HG03139 (cell line): Measurements from ENCODE around the gene GNB1L.
A peak's percentile ranks its signal among the peaks of the same experiment; 100 is the strongest.

Experiments
- ATAC-seq: cut with Tn5 transposase; IDR thresholded peaks from one replicate; pipeline ENCODE4 v1.9.1; 2021; ENCODE audit not compliant: unreplicated experiment

The GNB1L gene, protein sequence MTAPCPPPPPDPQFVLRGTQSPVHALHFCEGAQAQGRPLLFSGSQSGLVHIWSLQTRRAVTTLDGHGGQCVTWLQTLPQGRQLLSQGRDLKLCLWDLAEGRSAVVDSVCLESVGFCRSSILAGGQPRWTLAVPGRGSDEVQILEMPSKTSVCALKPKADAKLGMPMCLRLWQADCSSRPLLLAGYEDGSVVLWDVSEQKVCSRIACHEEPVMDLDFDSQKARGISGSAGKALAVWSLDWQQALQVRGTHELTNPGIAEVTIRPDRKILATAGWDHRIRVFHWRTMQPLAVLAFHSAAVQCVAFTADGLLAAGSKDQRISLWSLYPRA

DNA sequence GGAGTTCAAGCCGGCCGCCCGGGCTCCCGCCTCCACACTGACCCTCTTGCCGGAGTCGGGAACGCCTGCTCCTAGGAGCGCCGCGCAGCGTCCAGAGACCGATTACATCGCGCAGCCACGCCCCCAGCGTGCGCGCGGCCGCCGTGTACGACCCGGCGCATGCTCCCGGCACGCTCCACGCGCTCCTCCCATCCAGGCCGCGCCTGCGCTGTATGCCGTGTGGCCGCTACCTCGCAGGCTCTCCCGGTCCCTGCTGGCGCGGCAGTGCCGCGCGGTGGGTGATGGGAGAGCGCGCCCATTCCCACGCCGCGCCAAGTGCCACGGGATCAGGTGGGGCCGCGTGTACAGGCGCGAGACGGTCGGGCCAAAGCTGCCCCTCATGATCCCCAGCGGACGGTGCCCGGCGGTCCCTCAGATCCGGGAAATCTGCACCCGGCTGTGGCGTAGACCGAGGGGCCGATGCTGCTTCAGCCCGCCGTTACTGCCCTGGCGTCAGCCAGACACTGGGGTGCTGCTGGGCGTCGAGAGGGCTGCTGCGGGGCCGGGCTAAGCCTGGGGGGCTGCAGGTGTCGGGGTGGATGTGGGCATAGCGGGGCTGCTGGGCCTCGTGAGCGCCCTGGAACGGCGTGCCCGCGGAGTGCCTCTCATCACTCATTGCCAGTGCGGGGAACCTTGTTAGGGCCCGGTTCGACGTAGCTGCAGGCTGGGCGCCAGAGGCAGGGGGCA is at the start of gene GNB1L, which contains the start of gene RTL10:
Gene GNB1L, minus strand, starts transcription at position 97 of the 726 bp plus-strand sequence. CDS start 33,519 bp downstream, outside the sequence.
Gene RTL10, minus strand, starts transcription at position 97 of the 726 bp plus-strand sequence. CDS start 2,613 bp downstream, outside the sequence.
- peak; percentile 75 for ATAC-seq

DNA sequence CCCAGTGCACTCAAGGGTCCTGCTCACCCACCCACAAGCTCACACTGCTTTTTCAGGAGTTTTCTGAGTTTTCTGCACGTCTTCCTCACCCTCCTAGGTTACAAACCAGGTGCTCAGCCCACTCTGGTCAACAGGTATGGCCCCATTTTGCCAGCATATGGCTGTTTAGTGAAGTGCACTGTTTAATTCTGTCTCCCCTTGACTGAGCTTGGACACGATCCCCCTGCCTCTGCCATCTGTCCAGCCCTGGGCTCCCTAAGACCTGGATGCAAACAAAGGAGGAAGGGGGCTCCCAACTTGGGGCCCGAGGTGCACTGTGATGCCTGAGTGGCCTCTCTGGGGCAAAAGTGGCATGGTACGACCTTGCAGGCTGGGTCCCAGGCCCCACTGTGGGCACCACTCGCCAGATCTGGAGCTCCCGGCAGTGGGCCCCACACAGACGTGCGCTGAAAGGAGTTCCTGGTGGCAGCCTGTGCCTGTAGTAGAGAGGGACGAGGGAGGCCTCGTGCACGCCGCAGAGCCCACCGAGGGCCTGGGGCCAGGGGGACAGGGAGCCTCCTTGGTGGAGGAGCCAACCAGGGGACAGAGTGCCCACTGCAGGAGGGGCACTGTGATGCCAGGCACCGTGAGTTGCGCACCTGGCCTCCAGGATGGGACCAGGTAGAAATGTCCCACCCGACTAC is 49.6 kb upstream of the GNB1L start:
- no peak for ATAC-seq

DNA sequence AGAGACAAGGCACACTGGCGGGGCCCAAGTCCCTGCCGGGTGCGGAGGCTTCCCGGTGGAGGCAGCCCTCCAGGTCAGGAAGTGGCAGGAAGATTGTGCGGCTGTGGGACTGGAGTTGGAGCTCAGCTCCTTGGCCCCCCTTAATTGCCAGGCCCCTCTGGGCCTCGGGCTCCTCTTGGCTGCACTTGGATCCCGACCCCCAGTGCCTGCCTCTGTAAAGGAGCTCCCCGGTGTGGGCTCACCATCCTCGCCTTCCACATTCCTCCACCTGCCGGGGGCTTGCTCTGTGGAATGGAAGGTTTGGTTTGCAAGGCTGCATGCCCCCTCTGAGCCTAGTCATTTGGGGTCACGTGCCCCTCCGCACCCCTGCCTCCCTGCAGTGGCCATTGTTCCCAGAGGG is 48.8 kb upstream of the GNB1L start:
- no peak for ATAC-seq

DNA sequence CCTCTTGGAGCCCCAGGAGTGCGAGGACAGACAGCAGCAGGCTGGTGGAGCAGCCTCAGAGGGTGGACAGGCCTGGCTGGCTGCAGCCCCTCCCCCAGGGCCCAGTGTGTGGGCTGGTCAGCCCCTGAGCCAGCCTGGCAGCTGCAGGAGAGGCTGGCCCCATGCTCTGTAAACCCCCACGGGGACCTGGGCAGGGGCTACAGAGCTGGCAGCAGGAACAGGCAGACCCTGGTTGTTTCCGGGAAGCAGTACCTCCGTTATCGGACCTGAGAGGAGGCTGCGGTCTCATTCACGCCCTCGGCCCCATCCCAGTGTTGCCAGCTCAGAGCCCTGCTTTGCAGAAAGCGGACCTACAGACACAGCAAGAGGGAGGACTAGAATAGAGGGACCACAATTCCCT is 48.4 kb upstream of the GNB1L start:
- ATAC-seq = no peak

DNA sequence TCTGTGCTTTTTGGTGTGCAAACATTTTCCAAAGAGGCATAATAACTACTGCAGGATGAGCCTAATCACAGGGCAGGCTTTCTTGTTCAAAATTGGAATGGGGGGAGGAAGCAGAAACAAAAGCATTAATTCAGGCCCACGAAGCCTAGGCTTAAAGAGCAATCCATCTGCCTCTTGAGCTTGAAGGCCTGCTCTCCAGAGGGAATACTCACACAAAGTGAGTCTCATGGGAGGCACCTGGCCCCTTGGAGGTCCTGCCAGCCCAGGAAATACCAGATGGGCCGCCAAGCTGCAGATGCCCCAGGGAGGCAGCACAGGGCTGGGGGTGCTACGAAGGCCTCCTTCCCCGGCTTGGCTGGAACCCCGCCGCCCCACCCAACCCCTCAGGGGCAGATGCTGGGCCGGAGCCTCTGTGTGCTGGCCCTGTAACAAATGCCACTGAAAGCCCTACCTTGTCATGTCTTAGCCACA is 47.6 kb upstream of the GNB1L start:
- no peak for ATAC-seq

DNA sequence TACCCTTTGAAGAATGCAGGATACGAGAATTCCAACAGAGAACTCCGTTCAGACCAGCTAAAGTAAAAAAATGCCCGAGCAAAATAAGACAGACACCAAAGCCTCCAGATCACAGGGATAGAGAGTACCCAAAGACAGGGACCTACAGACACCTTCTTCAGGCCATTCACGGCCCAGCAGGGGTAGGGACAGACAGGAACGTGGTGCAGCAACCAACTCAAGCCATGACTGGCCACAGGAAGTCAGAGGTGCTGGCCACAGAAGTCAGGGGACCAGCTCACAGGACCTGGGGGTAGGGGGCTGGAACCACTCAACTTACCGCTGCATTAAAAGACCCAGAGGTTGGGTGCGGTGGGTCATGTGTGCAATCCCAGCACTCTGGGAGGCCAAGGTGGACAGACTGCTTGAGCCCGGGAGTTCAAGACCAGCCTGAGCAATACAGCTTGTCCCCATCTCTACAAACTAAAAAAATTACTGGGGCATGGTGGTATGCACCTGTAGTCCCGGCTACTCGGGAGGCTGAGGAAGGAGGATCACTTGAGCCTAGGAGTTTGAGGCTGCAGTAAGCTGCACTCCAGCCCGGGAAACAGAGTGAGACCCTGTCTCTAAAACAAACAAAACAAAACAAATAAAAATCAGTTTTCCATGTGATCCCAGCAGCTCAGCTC is 47.0 kb upstream of the GNB1L start:
- ATAC-seq = no peak

DNA sequence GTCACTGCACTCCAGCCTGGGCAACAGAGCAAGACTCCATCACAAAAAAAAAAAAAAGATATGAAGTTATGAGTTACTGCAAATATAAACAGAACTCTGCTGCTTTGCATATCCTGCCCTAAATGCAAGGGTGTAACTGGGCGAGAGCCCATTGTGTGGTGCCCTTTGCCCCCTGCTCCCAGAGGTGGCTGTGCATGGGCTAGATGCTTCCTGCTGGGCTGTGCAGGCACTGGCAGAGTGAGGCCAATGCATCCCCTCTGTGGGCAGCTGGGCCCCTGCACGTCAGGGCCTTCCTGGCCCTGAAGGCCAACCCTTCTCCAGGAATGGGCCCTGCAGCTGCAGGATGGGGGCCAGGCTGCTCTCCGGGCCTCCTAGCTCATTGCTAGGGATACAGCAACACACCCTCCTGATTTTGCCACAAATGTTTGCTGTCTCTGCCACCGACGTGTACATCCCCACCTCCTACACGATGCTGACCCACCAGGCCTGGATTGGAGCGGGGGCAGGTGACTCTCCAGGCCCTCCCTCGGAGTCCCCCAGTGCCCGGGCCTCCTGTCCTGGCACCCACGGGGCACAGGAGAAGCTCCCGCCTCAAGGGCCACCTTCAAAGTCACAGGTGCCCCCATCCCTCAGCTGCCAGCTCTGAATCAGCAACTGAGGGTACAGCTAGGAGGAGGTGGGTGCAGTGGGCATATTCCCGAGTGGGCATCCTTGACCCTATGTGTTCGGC is 46.2 kb upstream of the GNB1L start:
- no peak for ATAC-seq

DNA sequence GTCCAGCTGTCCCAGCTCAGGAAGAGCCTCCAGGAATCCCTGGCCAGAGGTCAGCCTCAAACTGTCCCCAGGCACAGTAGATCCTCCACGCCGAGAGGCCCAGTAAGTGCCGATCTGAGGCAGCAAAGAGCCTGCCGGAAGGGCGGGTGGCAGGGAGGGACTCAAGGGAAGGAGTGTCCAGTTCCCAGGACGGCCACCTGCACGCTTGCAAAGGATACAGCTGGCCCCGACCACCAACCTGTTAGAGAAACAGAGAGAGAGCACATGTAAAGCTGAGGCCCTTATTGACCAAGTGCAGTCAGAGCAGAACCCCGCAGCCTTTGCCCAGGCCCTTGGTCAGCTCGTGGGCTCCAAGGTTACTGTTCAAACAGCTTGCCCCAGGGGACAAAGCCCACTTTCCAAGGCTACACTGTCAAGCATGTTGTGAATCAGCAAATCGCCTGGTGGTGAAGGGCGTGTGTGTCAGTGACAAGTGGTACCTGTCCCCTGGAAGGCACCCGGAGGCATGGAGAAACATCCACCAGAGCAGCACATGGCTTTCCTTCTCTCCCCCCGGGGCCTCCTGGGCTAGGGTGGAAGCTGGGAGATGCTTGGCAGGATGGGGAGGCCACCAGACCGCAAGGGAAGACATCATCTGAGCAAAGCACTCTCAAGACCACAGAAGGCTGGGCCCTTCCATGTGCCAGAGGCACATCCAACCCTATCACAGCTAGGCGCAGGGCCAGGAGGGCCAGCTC is 44.3 kb upstream of the GNB1L start:
- ATAC-seq = no peak

DNA sequence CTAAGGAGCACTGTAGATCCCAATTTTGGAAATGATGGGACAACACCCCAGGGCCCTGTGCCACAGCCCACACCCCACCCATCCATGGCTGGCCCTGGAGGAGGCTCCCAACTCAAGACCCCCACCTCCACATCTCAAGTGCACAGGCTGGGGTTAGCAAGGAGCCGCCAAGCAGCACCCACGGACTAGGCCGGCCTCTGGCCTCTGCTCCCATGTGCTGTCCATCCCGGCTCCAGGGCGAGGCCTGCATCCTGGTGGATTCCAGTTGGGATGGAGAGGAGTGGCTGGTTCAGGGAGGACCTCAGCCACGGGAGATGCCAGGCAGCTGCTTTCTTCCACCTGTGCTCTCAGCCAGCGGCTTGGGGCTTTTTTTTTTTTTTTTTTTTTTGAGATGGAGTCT is 43.5 kb upstream of the GNB1L start:
- ATAC-seq = no peak

DNA sequence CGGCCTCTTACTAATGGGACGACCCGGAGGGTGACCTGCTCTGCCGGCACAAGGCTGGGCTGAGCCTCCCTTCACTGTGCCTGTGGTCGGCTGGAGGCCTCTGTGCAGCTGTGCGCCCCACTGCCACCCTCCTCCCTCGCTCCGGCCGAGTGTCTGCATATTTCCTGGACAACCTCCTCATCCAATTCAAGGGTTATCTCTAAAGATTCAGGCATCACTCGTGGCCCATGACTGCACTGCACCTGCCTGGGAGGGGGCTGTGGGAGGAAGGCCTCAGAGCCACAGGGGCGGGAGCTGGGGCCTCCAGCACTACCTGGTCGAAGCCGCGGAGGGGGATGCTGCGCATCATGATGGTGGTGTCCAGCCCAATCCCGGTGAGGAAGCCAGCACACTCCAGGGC is 43.1 kb upstream of the GNB1L start:
- ATAC-seq = no peak

DNA sequence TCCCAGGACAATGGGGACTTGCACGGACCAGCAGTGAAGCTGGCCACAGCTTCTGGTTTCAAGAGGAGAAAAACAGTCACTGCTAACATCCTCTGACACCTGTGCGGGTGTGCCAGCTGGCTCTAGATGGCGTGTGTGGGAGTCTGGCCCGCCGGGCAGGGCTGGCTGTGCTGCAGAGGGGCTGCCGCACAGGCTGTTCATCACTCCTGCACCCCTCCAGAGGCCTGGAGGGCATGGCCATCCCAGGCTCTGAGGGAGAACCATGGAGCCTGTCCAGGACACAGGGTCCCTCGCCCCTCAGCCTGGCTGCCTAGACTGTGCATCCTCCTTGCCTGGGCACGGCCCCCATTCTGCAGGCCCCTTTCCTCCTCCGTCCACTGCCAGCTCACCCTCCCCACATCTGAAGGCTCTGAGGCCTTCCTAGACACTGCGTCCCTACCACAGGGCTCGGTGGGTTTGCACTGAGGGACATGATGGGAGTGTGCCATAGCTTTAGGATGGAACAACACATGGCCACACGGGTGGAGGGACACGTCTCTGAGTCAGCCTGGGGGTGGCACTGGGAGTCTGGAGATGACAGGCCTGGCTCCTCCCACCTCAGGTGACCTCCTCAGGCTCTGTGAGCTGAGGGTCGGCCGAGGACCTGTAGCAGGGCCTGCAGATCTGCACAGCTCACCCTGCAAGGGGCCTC is 42.1 kb upstream of the GNB1L start:
- no peak for ATAC-seq

DNA sequence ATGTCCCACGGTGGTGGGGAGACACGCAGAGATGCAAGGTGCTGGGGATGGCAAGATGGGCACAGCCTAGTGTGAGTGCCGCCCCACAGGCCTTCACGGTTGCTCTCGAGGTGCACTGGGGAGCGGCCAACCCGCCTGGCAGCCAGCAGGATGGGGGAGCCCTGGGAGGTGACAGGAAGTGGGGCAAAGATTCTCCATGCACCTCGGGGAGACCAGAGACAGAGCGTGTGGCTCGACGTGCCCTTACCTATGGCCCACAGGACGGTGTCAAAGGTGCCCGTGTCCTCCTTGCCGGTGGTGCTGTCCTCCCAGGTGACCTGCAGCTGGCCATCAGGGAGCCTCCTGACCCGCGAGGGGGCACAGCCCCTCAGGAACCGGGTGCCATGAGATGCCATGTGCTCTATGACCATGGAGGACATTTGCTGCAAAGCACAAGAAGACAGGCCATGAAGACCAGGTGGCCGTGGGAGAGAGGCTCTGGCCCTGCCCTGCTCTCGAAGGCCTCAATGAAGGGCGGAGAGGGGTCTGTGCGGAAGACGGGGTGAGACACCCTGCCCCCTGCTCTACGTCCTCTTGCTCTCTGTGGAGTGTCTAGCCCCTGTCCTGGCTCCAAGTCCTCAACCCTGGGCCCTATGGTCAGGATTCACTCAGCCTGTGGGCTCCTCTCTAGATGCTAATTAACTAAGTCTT is 40.6 kb upstream of the GNB1L start:
- ATAC-seq = no peak

DNA sequence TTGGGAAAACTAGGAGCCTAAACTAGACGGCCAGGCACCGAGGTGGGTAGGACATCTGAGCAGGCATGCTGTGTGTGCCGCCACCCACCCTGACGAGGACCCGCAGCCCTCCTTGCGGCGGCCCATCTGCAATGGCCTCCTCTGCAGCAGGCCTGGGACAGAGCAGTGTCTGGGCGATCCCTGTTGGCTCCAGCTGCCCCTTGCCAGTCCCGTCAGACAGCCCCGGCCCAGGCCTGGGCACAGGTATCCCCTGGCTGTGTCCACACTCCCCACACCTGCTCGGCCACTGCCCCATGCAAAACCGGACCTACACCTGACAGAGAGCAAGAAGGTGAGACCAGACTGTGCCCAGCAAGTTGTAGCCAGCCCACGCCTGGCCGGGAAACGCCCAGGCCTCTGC is 38.7 kb upstream of the GNB1L start:
- ATAC-seq = no peak

DNA sequence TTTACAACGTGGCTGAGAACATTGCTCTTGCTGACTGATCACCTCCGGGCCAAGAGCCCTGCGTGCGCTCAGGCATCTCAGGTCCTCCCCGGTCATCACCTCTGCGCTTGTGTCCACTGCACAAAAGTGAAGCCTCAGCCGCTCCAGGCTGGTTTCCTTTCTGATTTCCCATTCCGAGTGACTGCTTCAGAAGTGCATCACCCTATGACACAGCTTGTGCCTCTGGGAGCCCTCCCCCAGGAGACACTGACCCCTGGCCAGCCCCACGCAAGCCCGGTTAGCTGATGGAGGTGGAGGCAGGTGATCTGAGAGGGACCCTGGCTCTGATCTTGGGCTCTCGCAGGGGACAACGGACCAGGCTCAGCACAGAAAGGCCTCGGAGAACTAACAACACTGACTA is 38.3 kb upstream of the GNB1L start:
- ATAC-seq = no peak

DNA sequence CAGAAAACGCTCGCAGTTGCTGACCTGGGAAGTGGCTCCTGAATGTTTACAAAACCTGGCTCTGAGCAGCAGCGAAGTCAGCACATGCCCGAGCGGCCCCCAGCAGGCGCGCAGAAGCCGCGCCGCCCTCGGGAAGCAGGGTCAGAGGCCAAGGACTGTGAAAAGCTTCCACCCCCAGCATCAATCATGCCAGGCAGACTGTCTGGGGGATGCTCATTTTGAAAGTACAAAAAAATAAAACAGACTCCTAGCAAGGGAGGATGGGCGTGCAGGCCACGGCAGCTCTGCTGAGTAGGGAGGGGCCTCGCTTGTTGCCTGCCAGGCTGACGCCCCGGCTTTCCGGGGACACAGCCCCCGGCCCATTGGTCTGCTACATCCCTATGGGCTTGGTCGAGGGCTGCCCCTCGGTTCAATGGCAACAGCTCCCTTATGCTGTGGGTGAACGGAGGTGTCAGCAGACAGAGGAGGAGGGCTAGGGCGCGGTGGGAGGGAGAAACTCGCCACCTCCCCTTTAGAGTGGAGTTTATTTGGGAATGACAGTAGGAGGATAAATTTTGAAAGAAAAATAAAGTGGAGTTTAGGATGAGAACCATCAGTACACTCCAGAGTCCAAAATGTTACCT is 37.7 kb upstream of the GNB1L start:
- no peak for ATAC-seq

DNA sequence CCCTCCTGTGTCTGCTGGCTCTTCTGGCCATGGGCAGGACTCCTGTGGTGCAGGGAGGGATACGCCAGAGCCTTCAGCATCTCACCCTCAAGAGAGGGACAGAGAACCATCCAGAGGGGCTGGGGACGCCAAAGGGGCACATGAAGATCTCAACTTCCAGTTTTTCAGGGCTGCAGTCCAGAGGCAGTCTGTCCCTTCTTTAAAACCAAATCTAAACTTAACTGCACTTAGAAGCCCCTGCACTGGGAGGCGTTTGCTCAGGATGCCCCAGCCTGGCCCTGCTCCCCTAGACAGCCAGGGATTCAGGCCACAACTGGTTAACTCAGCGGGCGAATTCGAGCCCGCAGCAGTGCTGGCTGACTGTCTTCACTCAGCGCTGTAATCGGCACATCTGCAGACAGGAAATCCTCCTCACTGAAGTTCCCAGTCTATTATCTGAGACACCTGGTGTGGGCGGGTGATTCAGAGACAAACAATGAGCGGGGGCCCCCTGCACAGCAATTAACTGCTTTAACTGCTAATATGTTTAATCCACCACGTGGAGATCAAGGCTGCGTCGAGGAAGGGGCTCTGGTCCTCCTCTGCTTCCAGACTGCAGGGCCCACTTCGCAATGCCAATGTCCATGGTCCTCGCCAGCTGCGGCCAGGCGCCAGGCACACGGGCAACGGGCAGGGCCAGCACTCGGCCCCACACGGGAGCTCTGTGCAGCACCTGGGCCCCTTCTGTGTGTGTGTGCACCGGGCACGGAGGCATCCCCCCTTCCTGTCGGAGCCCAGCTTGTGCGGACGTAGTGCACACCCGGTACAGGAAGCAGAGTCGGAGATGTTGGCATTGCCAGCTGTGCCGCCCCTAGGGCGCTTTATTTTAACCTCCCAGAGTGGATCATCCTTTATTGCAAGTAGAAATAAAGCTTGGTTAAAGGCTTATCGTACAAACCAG is 36.9 kb upstream of the GNB1L start:
- ATAC-seq = peak; percentile 68
